ENCODE measurements around the gene SKAP1.

- TF ChIP-seq CTCF (conservative IDR thresholded peaks at IDR 0.05; ENCODE audit: low read depth in 2 of 2) (no peak), CREB1 (CRISPR knock-in tag; IDR thresholded peaks at IDR 0.05; ENCODE audit: low read depth) (no peak), ETS1 (IDR thresholded peaks at IDR 0.05) (no peak), NANOG (IDR thresholded peaks at IDR 0.05; ENCODE audit: borderline replicate concordance) (no peak), EZH2phosphoT487 (IDR thresholded peaks at IDR 0.05; ENCODE audit: unreplicated experiment) (no peak), POLR2AphosphoS5 (IDR thresholded peaks at IDR 0.05; ENCODE audit: low read depth) (no peak), EZH2 (IDR thresholded peaks at IDR 0.05; ENCODE audit: low read depth, unreplicated experiment) (no peak), JUNB (IDR thresholded peaks at IDR 0.05; ENCODE audit: unreplicated experiment) (no peak), ZNF114 (CRISPR knock-in tag; IDR thresholded peaks at IDR 0.05) (no peak), REST (IDR thresholded peaks at IDR 0.05; ENCODE audit: unreplicated experiment) (no peak)
Measured at GRCh38 chr17:48440669-48441068, 10.7 kb upstream of the SKAP1 start.

Data from GM23338 (cell line).